K562 (cell line): Measurements from ENCODE around the gene TRERF1. TPM values are rescaled to one million over a fixed set of nuclear protein-coding genes. Genes with fewer than 3 reads are reported as not detected.

Experiments
- ASH1L ChIP-seq: fragments of 450-650 bp; IDR thresholded peaks from 2 replicates; pipeline ENCODE4 v1.6.1; 2018; ENCODE audit warnings: borderline replicate concordance, mild to moderate bottlenecking, low read depth; ENCODE audit not compliant: partially characterized antibody
- BRD9 ChIP-seq: fragments of 450-650 bp; IDR thresholded peaks from 2 replicates; pipeline ENCODE4 v1.6.1; 2018; ENCODE audit warnings: low read depth; ENCODE audit not compliant: partially characterized antibody
- E2F8 ChIP-seq: fragments of 450-650 bp; IDR thresholded peaks from 2 replicates; pipeline ENCODE4 v1.7.1; 2018; ENCODE audit warnings: mild to moderate bottlenecking, low read depth; ENCODE audit not compliant: partially characterized antibody
- HMBOX1 ChIP-seq: sonication (generic); IDR thresholded peaks from 2 replicates; pipeline ENCODE4 v1.6.1; 2016
- HMGN3 ChIP-seq: IDR thresholded peaks from 2 replicates; pipeline ENCODE4 v1.6.1; 2011; ENCODE audit warnings: borderline replicate concordance, low read depth, mild to moderate bottlenecking, mixed read lengths, low read length; ENCODE audit not compliant: insufficient read length; ENCODE audit errors: extremely low read depth
- KLF10 ChIP-seq: fragments of 250-450 bp; sonication (Bioruptor Pico); IDR thresholded peaks from 2 replicates; pipeline ENCODE4 v1.6.1; 2021; ENCODE audit warnings: matching md5 sums
- MAX ChIP-seq: sonication (generic); formaldehyde crosslinking; IDR thresholded peaks from 2 replicates; pipeline ENCODE4 v1.9.0; 2022; ENCODE audit warnings: mild to moderate bottlenecking, missing genetic modification reagents
- MCM2 ChIP-seq: fragments of 450-650 bp; IDR thresholded peaks from 2 replicates; pipeline ENCODE4 v1.6.1; 2017; ENCODE audit warnings: low read depth, mild to moderate bottlenecking
- PML ChIP-seq: IDR thresholded peaks from 2 replicates; pipeline ENCODE4 v1.6.1; 2012; ENCODE audit warnings: low read length, inconsistent platforms
- RAD21 ChIP-seq, 2 experiments: fragments of 250-450 bp in 1 of 2; fragments of 450-650 bp in 1 of 2; sonication (Bioruptor Pico) in 1 of 2; formaldehyde crosslinking in 1 of 2; IDR thresholded peaks in 1 of 2; conservative IDR thresholded peaks in 1 of 2; 2 replicates each; pipeline versions ENCODE4 v1.4.0 to v1.8.0; 2020 to 2022; ENCODE audit warnings: mild to moderate bottlenecking in 2 of 2, moderate library complexity in 1 of 2
- RBM39 ChIP-seq: fragments of 200-400 bp; formaldehyde crosslinking; optimal IDR thresholded peaks from 2 replicates; pipeline ENCODE3; 2018; ENCODE audit warnings: low read depth, low read length
- SIN3B ChIP-seq: fragments of 450-650 bp; IDR thresholded peaks from 2 replicates; pipeline ENCODE4 v1.6.1; 2017; ENCODE audit warnings: low read depth, mild to moderate bottlenecking, moderate library complexity
- SMARCC2 ChIP-seq: fragments of 450-650 bp; IDR thresholded peaks from 2 replicates; pipeline ENCODE4 v1.6.1; 2017; ENCODE audit warnings: antibody characterized with exemption, moderate library complexity, mild to moderate bottlenecking, low read depth
- SRSF3 ChIP-seq: fragments of 200-400 bp; formaldehyde crosslinking; IDR thresholded peaks from 2 replicates; pipeline ENCODE4 v1.6.1; 2016; ENCODE audit warnings: mild to moderate bottlenecking, low read length, moderate library complexity; ENCODE audit not compliant: insufficient read depth
- TCF3 ChIP-seq: sonication (generic); formaldehyde crosslinking; IDR thresholded peaks from 2 replicates; pipeline ENCODE4 v1.4.0; 2020; ENCODE audit warnings: mild to moderate bottlenecking, missing genetic modification reagents
- TFAP4 ChIP-seq: sonication (generic); formaldehyde crosslinking; IDR thresholded peaks from 2 replicates; pipeline ENCODE4 v1.8.0; 2022; ENCODE audit warnings: missing genetic modification reagents, mild to moderate bottlenecking, moderate library complexity, borderline replicate concordance
- ZNF175 ChIP-seq: fragments of 200-800 bp; sonication (Bioruptor generic); IDR thresholded peaks from 2 replicates; pipeline ENCODE4 v1.6.1; 2016; ENCODE audit warnings: low read depth, mild to moderate bottlenecking, missing genetic modification characterization, missing compliant biosample characterization
- ZNF263 ChIP-seq: sonication (generic); formaldehyde crosslinking; IDR thresholded peaks from 2 replicates; pipeline ENCODE4 v1.8.0; 2022; ENCODE audit warnings: mild to moderate bottlenecking, missing genetic modification reagents, borderline replicate concordance
- ZNF347 ChIP-seq: fragments of 450-650 bp; formaldehyde crosslinking; IDR thresholded peaks from 2 replicates; pipeline ENCODE4 v1.4.0; 2020; ENCODE audit warnings: low read depth, mild to moderate bottlenecking, moderate library complexity
- ZNF445 ChIP-seq: fragments of 250-450 bp; sonication (Bioruptor Pico); IDR thresholded peaks from 2 replicates; pipeline ENCODE4 v1.4.0; 2020; ENCODE audit warnings: low read depth, mild to moderate bottlenecking, moderate library complexity
- ZNF740 ChIP-seq, 3 experiments: fragments of 200-800 bp in 1 of 3; sonication (Bioruptor generic) in 1 of 3; sonication (generic) in 1 of 3; formaldehyde crosslinking in 1 of 3; IDR thresholded peaks; 2 replicates each; pipeline versions ENCODE4 v1.6.1 to v1.8.0; 2016 to 2022; ENCODE audit warnings: mild to moderate bottlenecking in 2 of 3, missing compliant biosample characterization in 2 of 3, missing genetic modification characterization in 2 of 3, missing genetic modification reagents in 1 of 3
- ZNF830 ChIP-seq: fragments of 250-450 bp; sonication (Bioruptor Pico); IDR thresholded peaks from 2 replicates; pipeline ENCODE4 v1.5.0; 2021; ENCODE audit warnings: mild to moderate bottlenecking
- polyA plus RNA-seq, 8 experiments: library from polyadenylated mRNA; depleted of rRNA in 4 of 8; stranded (reverse) in 5 of 8; unstranded in 3 of 8; fragments of >200 nt; fragmentation: Nextera tagmentation in 2 of 8; fragmentation: Illumina TruSeq in 1 of 8; extraction: Ambion mirVana in 2 of 8; extraction: Trizol in 1 of 8; gene quantifications; 2 replicates each; pipeline versions ENCODE4 v1.2.1 to v1.2.3, GENCODE V29; 2011 to 2014; ENCODE audit warnings: inconsistent platforms in 1 of 8, missing spikeins in 1 of 8
- total RNA-seq, 7 experiments: library from RNA; depleted of rRNA in 6 of 7; stranded (reverse); fragments of >200 nt in 6 of 7; fragmentation: Illumina TruSeq in 2 of 7; extraction: Trizol in 2 of 7; gene quantifications; 2 replicates each; pipeline versions ENCODE4 v1.2.1 to v1.2.3, GENCODE V29; 2011 to 2021; ENCODE audit warnings: low replicate concordance in 1 of 7

TRERF1 gene
- total and polyA plus RNA-seq, 9 of the 15 experiments (the other 6 are each of a cell fraction or from before 2014, with no cell fraction given), result 0.04 to 0.20 (median 0.07) TPM; not detected in 3

GRCh38 chr6:42338744-42339222, 112.9 kb downstream of the TRERF1 start (continued):
- TF ChIP-seq ASH1L (no peak), E2F8 (no peak), PML (no peak), ZNF347 (CRISPR knock-in tag) (no peak), HMGN3 (no peak), TFAP4 (CRISPR knock-in tag) (no peak), ZNF263 (0 out of 2 replicates have a peak, but pooled peaks have one; percentile 4), MCM2 (no peak), SMARCC2 (no peak), SRSF3 (no peak), ZNF445 (CRISPR knock-in tag) (no peak), SIN3B (no peak), BRD9 (no peak), RBM39 (no peak), ZNF175 (CRISPR knock-in tag) (no peak), ZNF740 (CRISPR knock-in tag; IDR thresholded peaks at IDR 0.05) (no peak), ZNF740 (tag; IDR thresholded peaks at IDR 0.05) (no peak), ZNF830 (no peak), MAX (peak; percentile 56), KLF10 (no peak), TCF3 (0 out of 2 replicates have a peak, but pooled peaks have one; percentile 24), RAD21 (CRISPR knock-in tag; conservative IDR thresholded peaks at IDR 0.05 in 1 of 2, IDR thresholded peaks at IDR 0.05 in 1 of 2) (0 out of 4 replicates have a peak, but pooled peaks of 1 of the 2 experiments have one; percentile 6), HMBOX1 (peak; percentile 93)
